ENCODE data around the gene CORO1C. TPM values are rescaled to one million over a fixed set of nuclear protein-coding genes. Genes with fewer than 3 reads are reported as not detected.

The CORO1C gene
- total and polyA plus RNA-seq, 9 of the 15 experiments (the other 6 are each of a cell fraction or from before 2014, with no cell fraction given), result 55.2 to 280 (median 150) TPM

DNA sequence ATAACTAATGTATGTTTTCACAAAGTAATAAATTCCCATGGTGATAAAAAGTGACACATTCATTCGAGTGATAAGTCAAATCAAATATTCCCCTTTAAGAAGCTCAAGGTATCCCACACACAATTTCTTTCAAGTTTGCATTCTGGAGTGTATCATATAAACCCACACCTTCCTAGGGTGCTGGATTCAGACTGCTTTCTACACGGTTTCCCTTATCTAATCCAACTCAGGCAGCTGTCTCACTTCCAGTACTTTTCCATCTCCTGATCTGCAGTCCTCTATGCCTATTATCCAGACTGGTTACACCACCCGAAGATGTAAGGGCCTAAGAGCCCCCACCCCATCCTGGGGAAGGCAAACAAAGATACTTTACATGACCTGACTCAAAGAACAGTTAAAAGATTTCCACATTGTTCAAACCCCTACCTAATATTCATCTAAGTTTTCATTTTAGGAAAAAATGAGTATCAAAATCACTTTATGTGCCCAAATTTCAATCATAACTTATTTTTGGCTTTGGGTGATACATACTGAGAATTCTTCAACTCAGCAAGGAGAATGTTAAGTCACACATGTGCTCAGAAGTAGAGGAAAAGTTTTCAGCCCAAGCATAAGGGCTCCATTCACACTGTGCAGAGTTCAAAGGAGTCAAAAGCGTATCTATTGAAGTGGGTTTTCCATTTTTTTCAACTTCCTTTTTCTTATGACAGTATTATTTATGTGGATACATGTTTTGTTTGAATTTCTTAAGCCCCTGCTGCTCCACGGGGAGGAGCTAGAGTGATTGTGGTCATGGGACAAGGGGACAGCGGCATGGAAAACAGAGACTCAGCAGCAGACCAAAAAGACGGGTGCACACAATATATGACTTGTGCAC, 41.8 kb downstream of the CORO1C start:
- H3K9me3 ChIP-seq (replicated peaks; ENCODE audit: control insufficient read depth, insufficient read depth, low read depth, low read length), result no peaks in the 10 kb centered on the region
- peak overlapping the region; percentile 2; the same call in 1 of the 2 replicates for H2AFZ ChIP-seq (ENCODE audit: low read depth, low read length)
- intact Hi-C loops (cut with micrococcal nuclease), result loop anchor here (1.0 to 5.0 kb wide), 4 partner anchors 39 to 127 kb away; partner anchors contain the start of genes ISCU and SELPLG
- no peak overlapping the region for H3K4me3 ChIP-seq
- BruUV-seq (replicated peaks), result no TSS peak
- WGBS (ENCODE audit: insufficient coverage, low coverage, missing lambda C conversion rate), result 0% methylated on average over 7 of the region's 7 CpGs
- H3K36me3 ChIP-seq (ENCODE audit: control insufficient read depth, insufficient read depth, low read length), result peaks cover 54% of the 10 kb centered on the region
- POLR2A ChIA-PET, result interaction anchor here (0.6 to 4.8 kb wide), 15 partner anchors 9 to 1072 kb away, joined by 3 to 33 read pairs (median 4); no protein-coding TSS in a partner anchor
- ATAC-seq (peak; percentile 68), DNase-seq (ENCODE audit: extremely low read depth in 1 of 4, low spot score in 3 of 4) (peak; percentile 62 to 91 (median 67)), FAIRE-seq (peak; percentile 85)
- no peaks in the 10 kb centered on the region for H3K27me3 ChIP-seq (ENCODE audit: control insufficient read depth in 2 of 2, insufficient read depth in 2 of 2, low read length in 2 of 2)
- peaks cover 38 to 83% of the 10 kb centered on the region in 2 experiments for H3K4me1 ChIP-seq (replicated peaks in 1 of 2; ENCODE audit: control insufficient read depth in 2 of 2, insufficient read depth in 2 of 2, low read length in 2 of 2)
- peak overlapping the region; percentile 99 for H3K27ac ChIP-seq (ENCODE audit: extremely low read depth, low read depth, low read length)
- CTCF ChIA-PET (ENCODE audit: low intra/inter-chr PET ratio), result interaction anchor here (0.7 to 1.9 kb wide), 2 partner anchors 25 to 114 kb away, joined by 3 to 10 read pairs; no protein-coding TSS in a partner anchor
- H4K20me1 ChIP-seq (replicated peaks; ENCODE audit: control insufficient read depth, insufficient read depth, low read length), result no peaks in the 10 kb centered on the region
- in situ Hi-C loops (cut with MboI), result no loop called here
- H3K4me2 ChIP-seq (ENCODE audit: insufficient read depth, low read length), result peak overlapping the region; percentile 88
- peaks cover 86% of the 10 kb centered on the region for H3K79me2 ChIP-seq (ENCODE audit: control insufficient read depth, insufficient read depth, low read length)
- H3K9ac ChIP-seq (ENCODE audit: insufficient read depth in 1 of 2, low read depth in 2 of 2, low read length in 2 of 2), result peak overlapping the region; percentile 78 to 94
- H3K9me1 ChIP-seq (ENCODE audit: control insufficient read depth, insufficient read depth, low read length), result no peaks in the 10 kb centered on the region
- TF ChIP-seq KLF16 (IDR thresholded peaks at IDR 0.05) (peak; percentile 74), NR2C2 (CRISPR knock-in tag; IDR thresholded peaks at IDR 0.05) (no peak), NR2C2 (tag; IDR thresholded peaks at IDR 0.05) (peak; percentile 12; the same call in 1 of the 2 replicates), RFX1 (IDR thresholded peaks at IDR 0.05) (peak; percentile 13; the same call in 1 of the 2 replicates), ZNF175 (CRISPR knock-in tag; IDR thresholded peaks at IDR 0.05; ENCODE audit: low read depth) (peak; percentile 59; the same call in 1 of the 2 replicates), SP1 (CRISPR knock-in tag; IDR thresholded peaks at IDR 0.05) (peak; percentile 17), ELF4 (CRISPR knock-in tag; IDR thresholded peaks at IDR 0.05) (0 out of 2 replicates have a peak, but pooled peaks have one; percentile 37), MYC (IDR thresholded peaks at IDR 0.05; ENCODE audit: low read depth, low read length) (peak; percentile 60), MYC (CRISPR knock-in tag; IDR thresholded peaks at IDR 0.05; ENCODE audit: borderline replicate concordance, low read depth) (no peak), THRAP3 (IDR thresholded peaks at IDR 0.05; ENCODE audit: borderline replicate concordance) (no peak), MAFG (tag; conservative IDR thresholded peaks at IDR 0.05) (peak; percentile 39; the same call in 1 of the 2 replicates), DPF2 (IDR thresholded peaks at IDR 0.05) (peak; percentile 94), EHMT2 (IDR thresholded peaks at IDR 0.05) (0 out of 2 replicates have a peak, but pooled peaks have one; percentile 40), TCF7 (IDR thresholded peaks at IDR 0.05; ENCODE audit: borderline replicate concordance) (peak; percentile 92), TEAD4 (IDR thresholded peaks at IDR 0.05; ENCODE audit: low read length) (peak; percentile 93), TEAD4 (CRISPR knock-in tag; IDR thresholded peaks at IDR 0.05; ENCODE audit: borderline replicate concordance) (no peak), ZNF644 (tag; IDR thresholded peaks at IDR 0.05; ENCODE audit: low read depth) (peak; percentile 86), ARID1B (IDR thresholded peaks at IDR 0.05) (peak; percentile 96), SP2 (IDR thresholded peaks at IDR 0.05; ENCODE audit: extremely low read depth, low read depth, low read length, poor library complexity, severe bottlenecking) (no peak), WHSC1 (IDR thresholded peaks at IDR 0.05; ENCODE audit: low read length) (no peak)
- TF ChIP-seq, protein P1, sequence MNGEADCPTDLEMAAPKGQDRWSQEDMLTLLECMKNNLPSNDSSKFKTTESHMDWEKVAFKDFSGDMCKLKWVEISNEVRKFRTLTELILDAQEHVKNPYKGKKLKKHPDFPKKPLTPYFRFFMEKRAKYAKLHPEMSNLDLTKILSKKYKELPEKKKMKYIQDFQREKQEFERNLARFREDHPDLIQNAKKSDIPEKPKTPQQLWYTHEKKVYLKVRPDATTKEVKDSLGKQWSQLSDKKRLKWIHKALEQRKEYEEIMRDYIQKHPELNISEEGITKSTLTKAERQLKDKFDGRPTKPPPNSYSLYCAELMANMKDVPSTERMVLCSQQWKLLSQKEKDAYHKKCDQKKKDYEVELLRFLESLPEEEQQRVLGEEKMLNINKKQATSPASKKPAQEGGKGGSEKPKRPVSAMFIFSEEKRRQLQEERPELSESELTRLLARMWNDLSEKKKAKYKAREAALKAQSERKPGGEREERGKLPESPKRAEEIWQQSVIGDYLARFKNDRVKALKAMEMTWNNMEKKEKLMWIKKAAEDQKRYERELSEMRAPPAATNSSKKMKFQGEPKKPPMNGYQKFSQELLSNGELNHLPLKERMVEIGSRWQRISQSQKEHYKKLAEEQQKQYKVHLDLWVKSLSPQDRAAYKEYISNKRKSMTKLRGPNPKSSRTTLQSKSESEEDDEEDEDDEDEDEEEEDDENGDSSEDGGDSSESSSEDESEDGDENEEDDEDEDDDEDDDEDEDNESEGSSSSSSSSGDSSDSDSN (IDR thresholded peaks at IDR 0.05; ENCODE audit: borderline replicate concordance in 1 of 2, low read depth in 2 of 2, low read length in 2 of 2), result 0 out of 4 replicates have a peak, but pooled peaks of 1 of the 2 experiments have one; percentile 50
